ENCODE data around the gene DYNLL2.

DNA sequence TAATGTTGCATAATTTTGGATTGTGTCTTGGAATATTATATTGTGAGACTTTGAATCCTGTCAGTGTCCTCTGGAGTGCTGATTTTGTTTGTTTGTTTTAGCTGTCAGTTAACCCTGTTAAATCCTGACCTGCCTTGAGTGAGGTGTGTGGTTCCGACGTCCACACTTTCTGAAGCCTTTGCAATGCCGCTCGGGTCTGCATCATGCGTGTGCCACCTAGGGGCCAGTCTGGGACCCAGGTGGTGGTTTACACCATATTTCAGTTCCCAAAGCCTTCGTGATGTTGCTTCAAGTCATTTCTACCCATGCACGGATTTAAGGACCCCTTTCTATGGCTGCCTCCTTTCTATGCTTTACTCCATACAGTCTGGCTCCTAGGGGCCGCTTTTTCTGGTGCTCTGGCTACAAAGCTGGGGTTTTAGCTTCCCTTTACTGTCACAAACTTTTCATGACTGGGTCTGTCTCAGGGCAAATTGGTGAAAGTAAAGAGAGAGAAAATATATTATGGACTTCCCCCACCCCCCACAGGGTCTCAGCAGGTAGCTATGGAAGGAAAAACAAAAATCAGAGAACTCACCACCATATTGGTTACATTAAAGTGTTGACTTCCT is 53.6 kb downstream of the DYNLL2 start:
- TF ChIP-seq HOXA7 (CRISPR knock-in tag; IDR thresholded peaks at IDR 0.05) (no peak), RFX5 (IDR thresholded peaks at IDR 0.05) (no peak), POLR2A (IDR thresholded peaks at IDR 0.05; ENCODE audit: low read length) (no peak), EP300 (IDR thresholded peaks at IDR 0.05) (no peak), CEBPB (IDR thresholded peaks at IDR 0.05) (no peak), PHF8 (IDR thresholded peaks at IDR 0.05; ENCODE audit: borderline replicate concordance, low read depth) (no peak), JUNB (IDR thresholded peaks at IDR 0.05) (no peak)
- TF ChIP-seq, protein P1, sequence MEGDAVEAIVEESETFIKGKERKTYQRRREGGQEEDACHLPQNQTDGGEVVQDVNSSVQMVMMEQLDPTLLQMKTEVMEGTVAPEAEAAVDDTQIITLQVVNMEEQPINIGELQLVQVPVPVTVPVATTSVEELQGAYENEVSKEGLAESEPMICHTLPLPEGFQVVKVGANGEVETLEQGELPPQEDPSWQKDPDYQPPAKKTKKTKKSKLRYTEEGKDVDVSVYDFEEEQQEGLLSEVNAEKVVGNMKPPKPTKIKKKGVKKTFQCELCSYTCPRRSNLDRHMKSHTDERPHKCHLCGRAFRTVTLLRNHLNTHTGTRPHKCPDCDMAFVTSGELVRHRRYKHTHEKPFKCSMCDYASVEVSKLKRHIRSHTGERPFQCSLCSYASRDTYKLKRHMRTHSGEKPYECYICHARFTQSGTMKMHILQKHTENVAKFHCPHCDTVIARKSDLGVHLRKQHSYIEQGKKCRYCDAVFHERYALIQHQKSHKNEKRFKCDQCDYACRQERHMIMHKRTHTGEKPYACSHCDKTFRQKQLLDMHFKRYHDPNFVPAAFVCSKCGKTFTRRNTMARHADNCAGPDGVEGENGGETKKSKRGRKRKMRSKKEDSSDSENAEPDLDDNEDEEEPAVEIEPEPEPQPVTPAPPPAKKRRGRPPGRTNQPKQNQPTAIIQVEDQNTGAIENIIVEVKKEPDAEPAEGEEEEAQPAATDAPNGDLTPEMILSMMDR (IDR thresholded peaks at IDR 0.05) = peak; percentile 61
- TF ChIP-seq, protein P2, sequence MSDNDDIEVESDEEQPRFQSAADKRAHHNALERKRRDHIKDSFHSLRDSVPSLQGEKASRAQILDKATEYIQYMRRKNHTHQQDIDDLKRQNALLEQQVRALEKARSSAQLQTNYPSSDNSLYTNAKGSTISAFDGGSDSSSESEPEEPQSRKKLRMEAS (IDR thresholded peaks at IDR 0.05) = no peak
